HG03039 (cell line): Measurements from ENCODE around the gene EEF1G.
A peak's percentile ranks its signal among the peaks of the same experiment; 100 is the strongest.
"Not testable (repeated sequence)": the region's sequence is repeated elsewhere in the genome, so short reads cannot be mapped to it uniquely, and the experiment has no call there.

ENCODE experiments used
- ATAC-seq: cut with Tn5 transposase; IDR thresholded peaks from one replicate; pipeline ENCODE4 v1.9.1; 2021; ENCODE audit warnings: mild to moderate bottlenecking, moderate library complexity; ENCODE audit not compliant: unreplicated experiment

Gene EEF1G

GRCh38 chr11:62578541-62578940 is 4.8 kb upstream of the EEF1G start:
- no peak for ATAC-seq

GRCh38 chr11:62577046-62577714 is 3.5 kb upstream of the EEF1G start:
- ATAC-seq = no peak

GRCh38 chr11:62575837-62576236 is 2.1 kb upstream of the EEF1G start:
- ATAC-seq = no peak

- no peak for ATAC-seq
These were observed 1.5 kb upstream of the EEF1G start for GRCh38 chr11:62575156-62575555.

GRCh38 chr11:62574363-62575071 is 826 bp upstream of the EEF1G start:
- ATAC-seq = peak; percentile 9

DNA sequence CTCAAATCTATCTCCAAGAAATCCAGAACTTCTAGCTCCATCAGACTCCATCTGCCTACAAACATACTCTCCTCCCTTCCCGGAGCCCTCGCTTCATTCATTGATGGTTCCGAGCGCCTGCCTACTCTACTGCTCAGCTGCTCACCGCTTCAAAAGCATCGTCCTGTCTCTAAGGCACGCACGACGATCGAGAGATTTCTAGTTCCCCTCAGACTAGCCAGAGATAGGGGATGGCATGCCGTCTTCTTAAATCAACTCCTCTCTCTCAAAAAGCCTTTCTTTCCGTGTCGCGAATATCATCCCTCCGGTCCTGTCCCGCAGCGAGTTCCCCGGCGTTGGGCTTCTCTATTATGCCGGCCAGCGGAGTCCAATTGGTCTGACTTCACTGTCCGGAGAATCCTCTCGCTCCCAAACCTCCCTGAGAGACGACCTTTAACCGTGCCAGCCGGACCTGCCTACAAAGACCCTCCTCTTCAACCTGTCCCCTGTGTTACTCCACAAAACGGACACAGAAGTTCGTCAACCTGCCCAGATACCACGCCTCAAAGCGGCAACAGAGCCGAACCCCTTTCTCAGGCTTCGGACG is 592 bp downstream of the EEF1G start:
- ATAC-seq = peak; percentile 3

DNA sequence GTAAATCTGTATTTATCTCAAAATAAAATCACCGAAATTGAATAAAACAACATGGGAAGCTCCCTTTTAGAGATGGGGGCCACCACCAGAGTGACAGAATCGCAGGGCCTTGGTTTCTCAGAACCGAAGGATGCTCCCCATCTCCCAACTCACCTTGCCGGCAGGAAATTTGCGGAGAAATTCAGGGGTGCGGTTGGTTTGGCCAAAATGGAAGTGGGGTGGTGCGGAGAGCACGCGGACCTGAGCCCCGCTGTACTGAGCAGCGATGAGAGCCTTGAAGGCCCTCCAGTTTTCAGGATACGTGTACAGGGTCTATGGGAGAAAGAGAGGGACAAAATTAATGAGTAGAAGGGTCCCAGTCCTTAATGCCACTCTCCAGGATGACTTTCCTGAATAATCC is 1.3 kb downstream of the EEF1G start:
- ATAC-seq = no peak

DNA sequence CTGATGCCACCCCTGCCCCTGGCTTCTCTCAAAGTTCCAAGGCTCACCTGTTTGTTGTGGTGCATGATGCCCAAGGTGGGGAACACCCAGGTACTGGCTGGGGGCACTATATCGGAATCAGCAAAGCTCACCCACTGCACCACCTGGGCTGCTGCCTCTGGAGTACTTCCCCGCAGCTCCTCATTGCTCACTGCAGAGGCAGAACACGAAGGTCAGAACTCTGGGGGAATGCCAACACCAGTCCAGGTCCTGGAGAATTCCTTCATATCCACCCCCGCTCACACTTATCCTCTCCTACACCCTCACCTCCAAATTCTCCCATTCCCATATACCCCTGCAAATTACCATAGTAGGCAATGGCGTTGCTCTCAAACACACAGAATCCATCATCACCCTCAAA is 2.2 kb downstream of the EEF1G start:
- not testable (repeated sequence) for ATAC-seq

DNA sequence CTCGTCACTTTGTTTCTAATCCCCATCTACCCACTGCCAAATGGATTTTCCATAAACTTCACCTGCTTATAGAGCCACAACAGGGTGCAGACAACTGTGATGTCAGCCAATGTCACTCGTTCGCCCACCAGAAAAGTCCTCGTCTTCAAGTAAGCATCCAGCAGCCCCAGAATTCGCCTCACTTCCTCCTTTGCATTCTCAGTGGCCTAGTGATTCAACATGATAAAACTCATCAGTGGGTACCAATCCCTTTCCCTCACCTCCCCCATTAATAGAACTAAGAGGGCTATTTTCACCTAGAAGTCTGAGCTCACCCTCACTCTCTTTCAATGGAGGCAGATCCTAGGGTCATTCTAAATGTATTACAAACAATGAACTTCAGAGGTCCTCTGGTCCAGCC is 2.8 kb downstream of the EEF1G start:
- ATAC-seq = not testable (repeated sequence)

GRCh38 chr11:62569611-62570010 is 4.1 kb downstream of the EEF1G start:
- ATAC-seq = no peak

DNA sequence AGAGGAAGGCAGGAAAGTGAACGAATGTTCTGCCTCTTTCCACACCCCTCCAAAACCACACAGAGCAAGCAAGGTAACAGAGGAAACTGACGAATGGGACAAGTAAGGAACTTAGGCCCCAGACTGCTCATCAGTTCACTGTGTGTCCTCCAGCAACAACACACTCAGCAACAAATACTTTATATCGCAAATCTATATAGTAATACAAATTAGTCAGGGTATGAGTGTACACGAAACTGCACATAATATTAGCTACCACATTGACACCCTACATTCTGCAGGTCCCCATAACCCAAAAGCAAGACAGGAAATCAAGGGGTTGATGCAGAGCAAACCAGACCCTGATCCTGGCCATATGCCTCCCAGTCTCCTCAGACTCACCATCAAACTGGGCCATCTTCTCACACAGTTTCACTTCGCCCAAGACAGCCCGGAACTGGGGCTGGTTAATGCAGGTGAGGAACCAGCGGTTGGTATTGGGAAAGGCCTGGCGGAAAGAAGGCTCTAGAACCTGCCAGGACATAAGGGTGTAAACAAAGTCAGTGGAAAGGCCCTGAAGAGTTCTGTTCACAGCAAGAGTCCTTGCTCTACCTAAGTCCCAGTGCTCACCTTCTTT is 6.6 kb downstream of the EEF1G start:
- no peak for ATAC-seq

- ATAC-seq = no peak
These were observed 7.4 kb downstream of the EEF1G start for GRCh38 chr11:62566247-62566646.

DNA sequence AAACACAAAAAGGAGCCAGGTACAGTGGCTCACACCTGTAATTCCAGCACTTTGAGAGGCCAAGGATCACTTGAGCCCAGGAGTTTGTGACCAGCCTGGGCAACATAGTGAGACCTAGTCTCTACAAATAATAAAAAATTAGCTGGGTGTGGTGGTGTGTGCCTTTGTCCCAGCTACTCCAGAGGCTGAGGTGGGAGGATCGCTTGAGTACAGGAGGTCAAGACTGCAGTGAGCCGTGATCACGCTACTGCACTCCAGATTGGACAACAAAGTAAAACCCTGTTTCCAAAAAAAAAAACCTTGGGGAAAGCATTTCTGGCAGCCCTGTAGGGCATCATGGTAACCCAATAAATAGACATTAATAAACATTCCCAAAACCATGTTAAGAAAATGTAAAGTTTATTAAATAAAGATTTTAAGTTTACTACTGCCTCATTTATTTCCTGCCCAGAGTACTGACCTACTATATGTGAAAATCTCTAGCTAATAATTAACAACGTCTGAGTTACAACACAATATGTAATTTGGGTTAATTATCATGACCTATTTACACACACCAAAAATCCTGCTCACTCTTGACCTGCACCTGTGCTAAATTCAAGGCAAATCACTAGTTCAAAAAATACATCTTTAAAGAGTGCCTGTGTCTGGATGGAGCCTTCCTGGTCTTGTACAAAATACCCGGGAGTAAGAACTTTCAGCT is 8.4 kb downstream of the EEF1G start:
- no peak for ATAC-seq

DNA sequence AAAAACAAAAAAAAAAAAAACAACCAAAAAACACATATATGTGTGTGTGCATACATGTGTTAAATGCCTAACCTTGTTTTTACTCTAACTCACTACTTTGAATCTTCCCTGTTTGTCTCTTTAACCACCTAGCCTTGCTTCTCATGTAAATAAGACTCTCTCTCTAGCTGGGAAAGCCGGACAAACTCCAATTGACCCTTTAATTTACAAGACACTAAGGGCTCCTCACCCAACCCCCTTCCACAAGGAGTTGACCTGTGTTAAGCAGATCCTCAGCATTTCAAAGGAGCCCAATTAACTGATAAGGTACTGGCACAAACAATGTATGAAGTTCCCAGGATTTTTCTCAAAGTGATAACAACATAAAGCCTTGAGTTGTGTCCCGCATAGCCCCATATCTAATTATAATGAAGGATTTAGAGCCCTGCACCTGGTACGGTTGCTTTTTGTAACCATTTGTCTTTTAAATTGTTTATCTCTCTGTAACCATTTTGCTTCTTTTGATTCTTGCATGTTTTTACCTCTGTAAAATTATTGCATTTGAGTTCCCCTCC is 11.9 kb downstream of the EEF1G start:
- ATAC-seq = not testable (repeated sequence)

DNA sequence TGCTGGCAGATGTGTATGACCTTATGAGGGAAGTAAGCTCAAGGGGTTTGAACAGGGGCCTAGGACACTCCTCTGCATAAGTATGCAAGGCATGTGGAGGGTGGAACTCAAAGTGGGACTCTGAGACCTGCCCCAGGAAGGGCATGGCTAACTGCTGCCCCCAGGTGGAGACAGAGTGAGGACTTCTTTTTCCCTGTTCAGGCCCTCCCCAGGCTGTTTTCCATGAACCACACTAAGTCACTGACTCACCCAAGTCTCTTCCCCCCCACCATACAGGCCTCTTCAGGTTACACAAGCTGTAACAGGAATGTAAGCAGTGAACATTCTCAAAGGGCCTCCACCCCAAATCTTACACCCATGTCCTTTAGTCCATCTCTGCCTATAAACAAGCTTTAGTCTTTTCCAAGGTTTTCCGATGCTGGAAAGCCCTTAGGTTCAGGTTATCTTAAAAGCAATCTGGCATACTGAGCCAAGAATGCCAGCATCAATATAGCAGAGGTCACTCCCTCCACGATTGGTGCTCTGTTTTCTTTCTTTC is 13.1 kb downstream of the EEF1G start:
- no peak for ATAC-seq

DNA sequence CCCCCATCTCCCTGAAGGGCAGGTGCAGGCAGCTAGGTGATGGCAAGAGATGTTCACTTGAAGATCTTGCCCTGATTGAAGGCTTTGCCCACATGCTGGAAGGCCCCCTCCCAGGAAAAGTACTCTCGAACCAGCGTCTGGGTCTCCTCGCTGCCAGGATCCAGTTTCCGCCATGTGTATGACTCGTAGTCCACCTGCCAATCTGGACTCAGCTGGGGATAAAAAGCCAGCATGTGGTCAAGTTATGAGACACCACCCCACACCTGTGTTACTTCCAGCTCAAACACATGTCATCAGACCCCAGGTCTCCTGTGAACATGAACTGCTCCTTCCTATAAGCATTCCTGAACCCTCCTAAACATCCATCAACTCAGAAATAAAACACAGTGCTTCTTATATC is 14.1 kb downstream of the EEF1G start:
- not testable (repeated sequence) for ATAC-seq

GRCh38 chr11:62559204-62559603 is 14.5 kb downstream of the EEF1G start:
- no peak for ATAC-seq

DNA sequence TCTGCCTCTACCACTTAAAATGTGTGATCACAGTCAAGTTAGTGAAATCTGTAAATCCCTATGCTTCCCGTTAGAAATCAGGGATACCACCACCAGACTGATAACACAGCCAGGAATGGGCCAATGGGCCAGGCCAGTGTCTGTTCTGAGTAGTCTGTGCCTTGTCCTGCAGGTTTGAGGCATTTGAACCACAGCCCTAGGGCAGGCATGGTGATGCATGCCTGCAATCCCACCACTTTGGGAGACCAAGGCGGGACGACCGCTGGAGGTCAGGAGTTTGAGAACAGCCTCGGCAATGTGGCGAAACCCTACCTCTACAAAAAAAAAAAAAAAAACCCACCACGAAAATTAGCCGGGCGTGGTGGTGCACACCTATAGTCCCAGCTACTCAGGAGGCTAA is 15.0 kb downstream of the EEF1G start:
- ATAC-seq = no peak

DNA sequence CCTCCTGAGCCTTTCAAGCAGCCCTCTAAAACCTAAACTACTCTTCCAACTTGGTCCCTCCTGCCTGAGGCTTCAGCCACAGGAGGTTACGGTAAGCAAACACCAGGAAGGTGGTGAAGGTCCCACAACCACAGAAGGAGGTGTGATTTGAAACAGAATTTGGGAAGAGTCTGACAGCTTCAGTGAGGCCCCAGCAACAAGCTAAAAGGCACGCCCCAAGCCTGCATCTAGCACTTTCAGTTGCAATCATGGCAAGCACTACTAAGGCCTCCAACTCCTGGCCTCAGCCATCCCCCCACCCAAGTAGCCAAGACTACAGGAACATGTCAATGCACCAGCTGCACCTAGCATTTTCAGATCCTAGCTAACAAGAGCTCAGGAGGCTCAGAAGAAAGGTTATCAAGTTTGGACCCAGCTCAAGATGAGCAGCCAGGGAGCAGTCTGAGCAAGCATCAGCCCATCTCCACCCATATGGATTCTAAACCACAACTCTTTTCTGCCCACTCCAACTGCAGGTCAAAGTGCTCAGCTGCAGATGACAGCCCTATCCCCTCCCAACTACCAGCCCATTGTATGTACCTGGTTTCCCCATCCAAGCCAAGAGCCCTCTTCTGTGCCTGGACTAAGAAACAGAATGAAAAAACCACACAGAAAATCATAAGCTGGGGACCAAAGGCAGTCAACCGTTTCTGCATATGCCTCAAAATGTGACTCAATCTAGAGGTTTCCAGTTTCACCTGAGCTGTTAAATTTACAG is 16.6 kb downstream of the EEF1G start:
- no peak for ATAC-seq
